HFF-Myc (cell line): ENCODE measurements around the gene TMEM196.

ENCODE experiments used
- DNase-seq: peaks from one replicate; pipeline ENCODE4 v3.0.0-alpha.2; 2011; ENCODE audit warnings: low read depth; ENCODE audit errors: extremely low read depth
- H3K4me3 ChIP-seq: replicated peaks from 2 replicates; pipeline ENCODE4 v1.5.1; 2011; ENCODE audit warnings: low read depth, mild to moderate bottlenecking, control low read depth, low read length
- CTCF ChIP-seq: IDR thresholded peaks from 2 replicates; pipeline ENCODE4 v1.5.1; 2012; ENCODE audit warnings: mild to moderate bottlenecking, low read depth, low read length, control low read depth; ENCODE audit errors: missing control alignments

Gene TMEM196

GRCh38 chr7:19749658-19750057, 23.8 kb downstream of the TMEM196 start:
- TF ChIP-seq CTCF: no peak
- DNase-seq: no peak
- no peak overlapping the region for H3K4me3 ChIP-seq

GRCh38 chr7:19747740-19748339, 25.6 kb downstream of the TMEM196 start:
- no peak for DNase-seq
- peak; percentile 48 for TF ChIP-seq CTCF
- H3K4me3 ChIP-seq: no peak overlapping the region

GRCh38 chr7:19744075-19744474, 29.3 kb downstream of the TMEM196 start:
- no peak for DNase-seq
- no peak overlapping the region for H3K4me3 ChIP-seq
- TF ChIP-seq CTCF: no peak

GRCh38 chr7:19728716-19729115, 44.7 kb downstream of the TMEM196 start:
- H3K4me3 ChIP-seq: no peak overlapping the region
- no peak for TF ChIP-seq CTCF

GRCh38 chr7:19725770-19726169, 47.6 kb downstream of the TMEM196 start:
- no peak overlapping the region for H3K4me3 ChIP-seq
- no peak for DNase-seq
- TF ChIP-seq CTCF: no peak

More at GRCh38 chr7:19728716-19729115, 44.7 kb downstream of the TMEM196 start:
- no peak for DNase-seq

- DNase-seq: no peak
- no peak for TF ChIP-seq CTCF
- H3K4me3 ChIP-seq: no peak overlapping the region
Observed at GRCh38 chr7:19715499-19715898, 57.9 kb downstream of the TMEM196 start.

- H3K4me3 ChIP-seq: no peak overlapping the region
- peak; percentile 26 for TF ChIP-seq CTCF
- DNase-seq: no peak
Observed at GRCh38 chr7:19713676-19714075, 59.7 kb downstream of the TMEM196 start.
